ENCODE results near the gene ARMC2. TPM values are rescaled to one million over a fixed set of nuclear protein-coding genes. Genes with fewer than 3 reads are reported as not detected.
A peak's percentile ranks its signal among the peaks of the same experiment; 100 is the strongest.

ARMC2 gene
- total and polyA plus RNA-seq, 2 donors from 2014 or later = 1.9 to 12.7 TPM

DNA sequence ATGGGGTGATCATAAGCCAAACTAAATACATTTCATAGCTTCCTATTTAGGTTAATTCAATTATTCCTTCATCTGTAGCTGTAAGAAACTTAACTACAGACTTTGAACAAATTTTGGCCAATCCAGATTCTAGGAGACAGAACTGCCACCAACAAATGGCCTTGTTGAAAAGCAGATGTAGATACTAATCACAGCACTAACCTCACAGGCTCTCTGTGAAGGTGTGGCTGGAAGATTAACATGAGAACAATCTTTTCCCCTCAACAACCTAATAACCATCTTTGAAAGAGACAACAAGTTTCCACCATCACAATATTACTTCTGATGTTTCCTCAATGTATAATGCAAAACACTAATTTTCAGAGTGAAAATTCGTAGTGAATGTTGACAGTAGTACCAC lies 158.6 kb downstream of the ARMC2 start:
- TF ChIP-seq, protein P1, sequence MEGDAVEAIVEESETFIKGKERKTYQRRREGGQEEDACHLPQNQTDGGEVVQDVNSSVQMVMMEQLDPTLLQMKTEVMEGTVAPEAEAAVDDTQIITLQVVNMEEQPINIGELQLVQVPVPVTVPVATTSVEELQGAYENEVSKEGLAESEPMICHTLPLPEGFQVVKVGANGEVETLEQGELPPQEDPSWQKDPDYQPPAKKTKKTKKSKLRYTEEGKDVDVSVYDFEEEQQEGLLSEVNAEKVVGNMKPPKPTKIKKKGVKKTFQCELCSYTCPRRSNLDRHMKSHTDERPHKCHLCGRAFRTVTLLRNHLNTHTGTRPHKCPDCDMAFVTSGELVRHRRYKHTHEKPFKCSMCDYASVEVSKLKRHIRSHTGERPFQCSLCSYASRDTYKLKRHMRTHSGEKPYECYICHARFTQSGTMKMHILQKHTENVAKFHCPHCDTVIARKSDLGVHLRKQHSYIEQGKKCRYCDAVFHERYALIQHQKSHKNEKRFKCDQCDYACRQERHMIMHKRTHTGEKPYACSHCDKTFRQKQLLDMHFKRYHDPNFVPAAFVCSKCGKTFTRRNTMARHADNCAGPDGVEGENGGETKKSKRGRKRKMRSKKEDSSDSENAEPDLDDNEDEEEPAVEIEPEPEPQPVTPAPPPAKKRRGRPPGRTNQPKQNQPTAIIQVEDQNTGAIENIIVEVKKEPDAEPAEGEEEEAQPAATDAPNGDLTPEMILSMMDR (IDR thresholded peaks at IDR 0.05; ENCODE audit: borderline replicate concordance, extremely low read depth, insufficient read depth) = no peak

GRCh38 chr6:109007521-109007920 lies 159.3 kb downstream of the ARMC2 start:
- DNase-seq (no peak), FAIRE-seq (no peak)
- H3K4me3 ChIP-seq (ENCODE audit: low read length in 3 of 3) = peak overlapping the region in 1 of 3 donors; percentile 94
- intact Hi-C loops (cut with DNase I) = no loop called here
- no peaks in the 10 kb centered on the region for H3K9me3 ChIP-seq (ENCODE audit: control insufficient read depth in 2 of 3, insufficient read depth in 1 of 3, low read length in 3 of 3)
- TF ChIP-seq, protein P1 (IDR thresholded peaks at IDR 0.05; ENCODE audit: borderline replicate concordance, extremely low read depth, insufficient read depth) = no peak
- no peak overlapping the region for H3K27ac ChIP-seq (ENCODE audit: low read depth in 2 of 2, low read length in 2 of 2)
- peaks cover 0 to 5% (median 4%) of the 10 kb centered on the region in 3 donors for H3K4me1 ChIP-seq (ENCODE audit: control insufficient read depth in 2 of 3, insufficient read depth in 2 of 3, low read depth in 1 of 3, low read length in 3 of 3)
- no peaks in the 10 kb centered on the region for H3K36me3 ChIP-seq (ENCODE audit: control insufficient read depth in 2 of 3, insufficient read depth in 3 of 3, low read length in 3 of 3)
- no peaks in the 10 kb centered on the region for H3K27me3 ChIP-seq (ENCODE audit: control insufficient read depth, insufficient read depth, low read length)
- H3K9ac ChIP-seq (ENCODE audit: low read length in 3 of 3) = no peak overlapping the region

More for the DNA sequence above, 158.6 kb downstream of the ARMC2 start:
- Histone ChIP-seq H3K27me3 (ENCODE audit: control insufficient read depth, insufficient read depth, low read length) (no peaks in the 10 kb centered on the region), H3K9me3 (ENCODE audit: control insufficient read depth in 2 of 3, insufficient read depth in 1 of 3, low read length in 3 of 3) (no peaks in the 10 kb centered on the region), H3K36me3 (ENCODE audit: control insufficient read depth in 2 of 3, insufficient read depth in 3 of 3, low read length in 3 of 3) (no peaks in the 10 kb centered on the region), H3K4me1 (ENCODE audit: control insufficient read depth in 2 of 3, insufficient read depth in 2 of 3, low read depth in 1 of 3, low read length in 3 of 3) (peaks cover 3 to 11% (median 10%) of the 10 kb centered on the region in 3 donors), H3K9ac (ENCODE audit: low read length in 3 of 3) (no peak overlapping the region), H3K27ac (ENCODE audit: low read depth in 2 of 2, low read length in 2 of 2) (no peak overlapping the region), H3K4me3 (ENCODE audit: low read length in 3 of 3) (no peak overlapping the region)
- intact Hi-C loops (cut with DNase I) = no loop called here
- FAIRE-seq (no peak), DNase-seq (no peak)

DNA sequence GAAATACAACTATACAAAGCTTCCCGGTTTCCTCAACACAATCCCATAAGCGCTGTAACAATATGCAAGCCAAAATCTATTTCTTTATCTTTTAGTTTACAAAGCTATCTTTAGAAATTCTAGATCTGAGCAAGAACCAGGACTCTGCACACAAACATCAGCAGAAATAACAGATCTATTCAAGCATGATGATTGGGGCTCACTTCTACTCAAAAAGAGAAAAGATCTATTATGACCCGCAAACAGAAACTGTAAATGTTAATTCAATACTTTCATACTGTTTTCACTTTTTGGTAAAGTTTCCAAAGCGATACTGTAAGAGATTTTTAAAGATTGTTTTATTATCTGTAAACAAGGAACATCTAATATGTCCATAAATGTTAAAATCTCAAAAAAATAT lies 159.8 kb downstream of the ARMC2 start:
- H3K36me3 ChIP-seq (ENCODE audit: control insufficient read depth in 2 of 3, insufficient read depth in 3 of 3, low read length in 3 of 3) = no peaks in the 10 kb centered on the region
- peaks cover 0 to 5% (median 0%) of the 10 kb centered on the region in 3 donors for H3K4me1 ChIP-seq (ENCODE audit: control insufficient read depth in 2 of 3, insufficient read depth in 2 of 3, low read depth in 1 of 3, low read length in 3 of 3)
- peak overlapping the region in 2 of 3 donors; percentile 22 to 48 for H3K9ac ChIP-seq (ENCODE audit: low read length in 3 of 3)
- peak overlapping the region in 2 of 3 donors; percentile 62 to 94 for H3K4me3 ChIP-seq (ENCODE audit: low read length in 3 of 3)
- DNase-seq (no peak), FAIRE-seq (peak; percentile 46)
- intact Hi-C loops (cut with DNase I) = no loop called here
- H3K27me3 ChIP-seq (ENCODE audit: control insufficient read depth, insufficient read depth, low read length) = no peaks in the 10 kb centered on the region
- TF ChIP-seq, protein P1 (IDR thresholded peaks at IDR 0.05; ENCODE audit: borderline replicate concordance, extremely low read depth, insufficient read depth) = no peak
- H3K9me3 ChIP-seq (ENCODE audit: control insufficient read depth in 2 of 3, insufficient read depth in 1 of 3, low read length in 3 of 3) = no peaks in the 10 kb centered on the region
- no peak overlapping the region for H3K27ac ChIP-seq (ENCODE audit: low read depth in 2 of 2, low read length in 2 of 2)

Data from kidney (tissue), 14 donors.